GM19035 (cell line): ENCODE results near the gene AQP11.
A peak's percentile ranks its signal among the peaks of the same experiment; 100 is the strongest.
"Not testable (repeated sequence)": the region's sequence is repeated elsewhere in the genome, so short reads cannot be mapped to it uniquely, and the experiment has no call there.

Experiments
- ATAC-seq: cut with Tn5 transposase; IDR thresholded peaks from one replicate; pipeline ENCODE4 v1.9.1; 2021; ENCODE audit not compliant: unreplicated experiment

Gene AQP11, protein sequence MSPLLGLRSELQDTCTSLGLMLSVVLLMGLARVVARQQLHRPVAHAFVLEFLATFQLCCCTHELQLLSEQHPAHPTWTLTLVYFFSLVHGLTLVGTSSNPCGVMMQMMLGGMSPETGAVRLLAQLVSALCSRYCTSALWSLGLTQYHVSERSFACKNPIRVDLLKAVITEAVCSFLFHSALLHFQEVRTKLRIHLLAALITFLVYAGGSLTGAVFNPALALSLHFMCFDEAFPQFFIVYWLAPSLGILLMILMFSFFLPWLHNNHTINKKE

DNA sequence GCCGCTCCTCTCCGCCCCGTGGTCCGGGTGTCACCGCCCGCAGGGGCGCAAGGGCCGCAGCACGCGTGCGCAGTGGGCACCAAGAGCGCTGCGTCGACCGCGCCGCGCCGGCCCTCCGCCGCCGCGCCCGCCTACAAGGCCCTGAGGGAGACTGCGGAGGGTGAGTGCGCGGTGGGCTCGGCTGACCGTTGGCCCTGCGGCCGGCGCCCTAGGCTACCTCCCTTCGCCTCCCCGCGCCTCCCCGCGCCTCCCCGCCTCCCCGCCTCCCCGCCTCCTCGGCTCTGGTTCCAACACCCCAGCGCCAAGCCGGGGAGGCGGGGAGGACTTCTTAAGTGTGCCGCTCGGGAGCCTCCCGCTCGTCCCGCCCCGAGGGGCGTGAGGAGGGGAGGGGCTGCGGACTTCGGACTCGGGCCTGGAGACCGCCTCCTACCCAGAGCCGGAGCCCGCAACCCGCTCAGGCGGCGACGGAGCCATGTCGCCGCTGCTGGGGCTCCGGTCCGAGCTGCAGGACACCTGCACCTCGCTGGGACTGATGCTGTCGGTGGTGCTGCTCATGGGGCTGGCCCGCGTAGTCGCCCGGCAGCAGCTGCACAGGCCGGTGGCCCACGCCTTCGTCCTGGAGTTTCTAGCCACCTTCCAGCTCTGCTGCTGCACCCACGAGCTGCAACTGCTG is at the start of gene AQP11:
Gene AQP11 (plus strand): TSS at position 433 of the 673 bp plus-strand sequence. CDS start 40 bp downstream, at position 473.
- ATAC-seq = peak; percentile 87

DNA sequence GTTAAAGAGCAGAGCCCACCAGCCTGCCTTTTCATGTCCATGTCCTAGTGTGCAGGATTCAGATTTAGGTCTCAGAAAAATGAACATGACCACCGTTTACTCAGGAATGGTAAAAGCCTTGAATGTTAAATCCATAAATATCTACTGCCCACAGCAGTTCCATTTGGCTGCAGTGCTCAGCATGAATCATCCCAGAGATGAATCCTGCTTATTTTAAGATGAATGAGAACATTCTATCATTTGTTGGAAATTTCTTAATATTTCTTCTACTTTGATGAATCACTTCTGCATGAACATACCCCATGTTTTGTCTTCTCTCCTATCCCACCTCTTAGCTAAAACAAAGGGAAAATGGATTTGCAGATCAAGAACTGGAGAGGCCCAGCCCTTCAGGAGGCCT is 47.5 kb upstream of the AQP11 start:
- ATAC-seq = no peak

DNA sequence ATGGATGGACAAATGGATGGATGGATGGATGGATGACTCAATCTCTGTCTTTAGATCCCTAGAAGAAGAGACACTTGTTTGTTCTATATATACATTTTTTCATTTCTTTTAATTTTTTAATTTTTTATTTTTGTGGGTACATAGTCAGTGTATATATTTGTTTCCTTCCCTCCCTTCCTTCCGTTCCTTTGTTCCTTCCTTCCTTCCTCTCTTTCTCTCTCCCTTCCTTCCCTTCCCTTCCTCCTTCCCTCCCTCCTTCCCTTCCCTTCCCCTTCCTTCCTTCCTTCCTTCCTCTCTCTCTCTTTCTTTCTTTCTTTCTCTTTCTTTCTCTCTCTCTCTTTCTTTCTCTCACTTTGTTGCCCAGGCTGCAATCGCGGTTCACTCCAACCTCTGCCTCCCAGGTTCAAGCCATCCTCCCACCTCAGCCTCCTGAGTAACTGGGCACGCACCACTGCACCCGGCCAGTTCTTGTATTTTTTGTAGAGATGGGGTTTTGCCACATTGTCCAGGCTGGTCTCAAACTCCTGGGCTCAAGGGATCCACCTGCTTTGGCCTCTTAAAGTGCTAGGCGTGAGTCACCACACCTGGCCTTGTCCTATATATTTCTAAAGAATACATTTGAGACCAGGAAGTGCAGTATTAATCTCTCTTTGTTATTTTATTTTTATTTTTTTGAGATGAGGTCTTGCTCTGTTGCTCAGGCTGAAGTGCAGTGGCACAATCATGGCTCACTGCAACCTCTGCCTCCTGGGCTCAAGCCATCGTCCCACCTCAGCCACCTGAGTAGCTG is 42.5 kb upstream of the AQP11 start:
- no peak for ATAC-seq

DNA sequence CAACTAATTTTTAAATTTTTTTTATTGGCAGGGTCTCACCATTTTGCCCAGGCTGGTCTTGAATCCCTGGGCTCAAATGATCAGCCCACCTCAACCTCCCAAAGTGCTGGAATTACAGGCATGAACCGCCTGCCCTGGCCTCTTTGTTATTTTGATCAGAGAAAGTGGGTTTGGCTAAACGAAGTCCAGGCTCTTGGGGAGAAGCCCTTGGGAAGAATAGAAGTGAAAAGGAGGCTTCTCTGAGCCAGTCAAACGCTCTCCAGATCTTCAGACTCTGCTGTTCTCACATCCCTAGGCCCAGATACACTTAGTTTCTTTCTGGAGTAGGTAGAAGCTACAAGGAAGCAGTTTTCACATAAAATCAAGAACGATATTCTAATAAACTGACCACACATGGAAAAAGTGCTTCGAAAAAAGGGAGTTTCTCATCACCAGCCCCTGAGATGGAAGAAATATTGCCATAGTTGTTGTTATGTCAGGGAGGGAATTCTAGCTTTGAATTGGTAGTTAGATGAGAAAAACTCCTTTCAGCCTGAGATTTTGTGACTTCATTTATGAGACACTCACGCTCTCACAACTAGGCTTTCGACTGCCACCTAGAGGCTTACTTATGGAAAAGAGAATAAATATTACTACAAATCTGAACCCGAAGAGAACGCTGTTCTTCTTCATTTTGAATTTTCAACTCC is 41.7 kb upstream of the AQP11 start:
- no peak for ATAC-seq

DNA sequence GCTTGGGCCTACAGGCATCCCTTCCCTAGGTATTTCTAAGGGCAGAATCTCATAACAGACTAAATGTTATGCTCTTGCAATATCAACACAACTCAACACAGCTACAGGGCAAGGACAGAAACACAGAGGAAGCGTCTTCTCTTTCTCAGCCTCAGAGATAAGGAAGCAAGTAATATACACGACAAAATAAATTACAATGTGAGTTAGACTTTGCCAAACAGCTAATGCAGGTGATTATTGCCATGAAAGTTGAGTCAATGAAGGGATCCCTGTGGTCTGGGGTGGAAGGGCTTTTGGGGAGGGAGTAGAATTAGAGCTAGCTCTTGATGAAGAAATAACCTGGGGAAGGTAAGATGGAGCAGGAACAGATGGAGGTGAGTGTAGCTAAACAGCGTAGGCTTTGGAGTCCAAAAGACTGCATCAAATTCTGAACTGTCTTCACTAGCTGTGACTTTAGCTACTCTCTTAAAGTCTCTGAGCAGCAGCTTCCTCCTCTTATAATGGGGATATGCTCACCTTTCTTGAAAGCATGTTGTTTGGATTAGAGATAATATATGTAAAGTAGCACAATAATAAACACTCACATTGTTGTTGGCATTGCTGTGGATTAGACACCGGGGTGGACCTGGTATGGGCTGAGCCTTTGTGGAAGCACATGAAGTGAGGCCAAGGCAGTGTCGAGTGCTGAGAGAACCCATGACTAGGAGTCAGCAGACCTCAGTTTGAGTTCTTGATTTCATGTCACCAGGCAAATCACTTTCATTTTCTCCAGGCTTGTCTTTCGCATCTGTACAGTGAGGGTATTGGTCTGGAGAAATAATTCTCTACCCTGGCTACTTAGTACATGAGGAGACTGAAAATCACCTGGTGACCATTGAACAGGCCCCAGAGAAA is 41.0 kb upstream of the AQP11 start:
- no peak for ATAC-seq

DNA sequence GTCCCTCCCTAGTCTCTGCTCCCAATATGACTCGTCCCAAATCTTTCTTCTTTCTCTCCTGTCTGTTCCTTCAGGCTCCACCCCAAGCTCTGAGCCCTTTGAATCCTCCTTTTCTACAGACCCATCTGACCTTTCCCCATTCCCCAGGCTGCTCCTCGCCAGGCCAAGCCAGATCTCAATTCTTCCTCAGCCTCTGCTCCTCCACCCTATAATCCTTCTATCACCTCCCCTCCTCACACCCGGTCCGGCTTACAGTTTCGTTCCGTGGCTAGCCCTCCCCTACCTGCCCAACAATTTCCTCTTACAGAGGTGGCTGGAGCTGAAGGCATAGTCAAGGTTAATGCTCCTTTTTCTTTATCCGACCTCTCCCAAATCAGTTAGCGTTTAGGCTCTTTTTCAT is 38.3 kb upstream of the AQP11 start:
- not testable (repeated sequence) for ATAC-seq

DNA sequence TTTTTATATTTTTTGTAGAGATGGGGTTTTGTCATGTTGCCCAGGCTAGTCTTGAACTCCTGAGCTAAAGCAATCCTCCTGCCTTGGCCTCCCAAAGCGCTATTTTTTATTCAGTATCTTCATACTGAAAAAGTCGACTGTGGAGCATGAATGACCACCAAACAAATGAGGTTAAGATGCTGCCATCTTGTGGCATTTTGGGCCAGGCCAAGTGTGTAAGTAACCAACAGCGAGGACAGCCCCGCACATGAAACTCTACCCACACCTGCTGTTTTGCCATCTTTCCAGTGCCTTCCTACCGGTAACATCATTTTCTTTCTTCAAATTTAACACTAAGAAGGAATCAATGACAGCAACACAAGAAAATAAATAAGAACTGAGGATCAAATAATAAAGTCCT is 32.2 kb upstream of the AQP11 start:
- no peak for ATAC-seq

DNA sequence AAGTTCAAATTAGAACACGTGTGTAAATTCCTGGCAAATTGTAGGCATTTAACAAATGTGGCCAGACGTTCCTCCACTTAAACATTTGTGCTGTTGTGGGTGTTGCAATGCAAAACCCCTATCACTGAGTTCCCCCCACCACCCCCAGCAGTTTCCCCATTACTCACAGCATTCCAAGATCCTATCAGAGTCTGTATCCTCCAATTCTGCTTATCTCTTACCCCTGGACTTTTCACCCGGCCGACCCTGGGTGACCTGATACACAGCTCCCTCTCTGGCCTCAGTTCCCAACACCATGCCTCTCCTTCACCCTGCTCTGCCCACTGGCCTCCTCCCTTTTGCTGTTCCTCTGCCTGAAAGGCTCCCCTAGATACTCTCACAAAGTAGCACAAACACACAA is 31.4 kb upstream of the AQP11 start:
- ATAC-seq = no peak

DNA sequence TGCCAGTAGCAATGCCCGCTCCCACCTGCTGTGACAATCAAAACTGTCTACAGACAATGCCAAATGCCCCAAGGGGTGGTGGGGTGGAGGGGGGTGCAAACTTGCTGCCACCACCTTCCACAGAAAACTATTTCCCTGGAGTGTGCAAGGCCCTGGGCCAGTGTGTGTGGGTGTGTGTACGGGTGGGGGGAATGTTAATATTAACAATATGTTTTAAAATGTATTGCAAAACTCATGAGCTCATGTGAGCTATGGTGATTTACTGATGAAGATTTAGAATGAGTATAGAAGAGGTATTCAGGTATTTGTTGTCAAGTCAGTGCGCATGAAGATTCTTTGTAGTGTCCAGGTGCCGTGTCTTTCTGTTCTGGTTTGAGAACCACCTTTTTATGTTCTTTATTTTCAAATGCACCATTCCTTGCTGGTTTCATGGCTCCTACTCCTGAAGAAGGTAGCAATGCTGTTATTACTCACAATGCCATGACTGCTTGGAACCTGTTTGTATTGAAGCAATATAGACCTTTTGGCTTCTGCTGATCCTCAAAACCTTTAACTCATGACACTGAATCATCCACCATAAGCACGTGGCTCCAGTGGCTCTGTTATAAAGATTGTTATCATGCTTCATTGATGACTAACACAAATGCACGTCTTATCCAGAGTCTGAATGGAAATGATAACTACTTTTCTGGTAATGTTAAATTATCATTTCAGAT is 29.9 kb upstream of the AQP11 start:
- no peak for ATAC-seq

DNA sequence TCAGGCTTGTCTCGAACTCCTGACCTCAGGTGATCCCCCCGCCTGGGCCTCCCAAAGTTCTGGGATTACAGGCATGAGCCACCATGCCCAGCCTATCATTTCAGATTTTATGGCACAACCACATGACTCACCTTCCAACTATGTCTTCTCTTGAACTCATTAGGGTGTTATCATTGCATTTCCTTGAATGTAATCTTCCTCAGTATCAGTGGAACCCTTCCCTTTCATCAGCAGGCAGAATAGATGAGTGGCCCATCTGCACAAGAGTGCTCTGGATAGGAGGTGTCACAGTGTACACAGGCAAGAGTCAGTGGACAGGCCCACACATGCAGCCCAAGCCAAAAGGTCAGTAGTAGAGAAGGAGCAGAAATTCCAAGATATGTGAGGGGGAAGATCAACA is 29.1 kb upstream of the AQP11 start:
- no peak for ATAC-seq

DNA sequence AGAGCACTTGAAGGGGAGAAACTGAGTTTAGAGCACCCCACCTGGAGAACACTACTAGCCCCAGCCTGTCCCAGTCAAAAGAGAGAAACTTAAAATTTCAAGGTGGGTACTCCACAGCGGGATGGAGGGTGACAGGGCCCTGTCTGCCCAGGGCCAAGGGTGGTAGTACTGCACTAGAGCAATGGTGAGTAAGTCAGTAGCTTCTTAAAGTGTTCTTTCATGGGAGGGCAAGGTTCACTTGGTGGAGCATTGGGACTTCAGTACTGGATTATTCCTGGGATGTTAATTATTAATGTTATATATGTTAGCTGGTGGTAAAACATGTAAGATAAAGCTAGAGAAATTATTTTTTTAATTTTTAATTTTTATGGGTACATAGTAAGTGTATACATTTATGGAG is 28.5 kb upstream of the AQP11 start:
- no peak for ATAC-seq

DNA sequence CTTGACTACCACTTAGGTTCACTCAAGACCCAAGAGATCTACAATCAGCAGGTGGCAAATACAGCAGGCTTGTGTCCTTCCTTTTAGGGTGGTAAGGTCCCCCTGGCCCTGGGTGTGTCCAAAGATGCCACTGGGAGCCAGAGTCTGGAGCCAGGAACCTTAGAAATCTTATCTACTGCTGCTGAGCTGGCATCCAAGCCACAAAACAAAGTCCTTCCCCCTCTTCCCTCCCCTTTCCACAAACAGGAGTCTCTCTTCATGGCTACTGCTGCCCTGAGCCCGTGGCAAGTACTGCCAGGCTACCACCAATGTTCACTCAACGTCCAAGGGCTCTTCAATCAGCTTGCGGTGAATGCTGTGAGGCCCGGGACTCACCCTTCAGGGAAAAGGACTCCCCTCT is 21.4 kb upstream of the AQP11 start:
- no peak for ATAC-seq

DNA sequence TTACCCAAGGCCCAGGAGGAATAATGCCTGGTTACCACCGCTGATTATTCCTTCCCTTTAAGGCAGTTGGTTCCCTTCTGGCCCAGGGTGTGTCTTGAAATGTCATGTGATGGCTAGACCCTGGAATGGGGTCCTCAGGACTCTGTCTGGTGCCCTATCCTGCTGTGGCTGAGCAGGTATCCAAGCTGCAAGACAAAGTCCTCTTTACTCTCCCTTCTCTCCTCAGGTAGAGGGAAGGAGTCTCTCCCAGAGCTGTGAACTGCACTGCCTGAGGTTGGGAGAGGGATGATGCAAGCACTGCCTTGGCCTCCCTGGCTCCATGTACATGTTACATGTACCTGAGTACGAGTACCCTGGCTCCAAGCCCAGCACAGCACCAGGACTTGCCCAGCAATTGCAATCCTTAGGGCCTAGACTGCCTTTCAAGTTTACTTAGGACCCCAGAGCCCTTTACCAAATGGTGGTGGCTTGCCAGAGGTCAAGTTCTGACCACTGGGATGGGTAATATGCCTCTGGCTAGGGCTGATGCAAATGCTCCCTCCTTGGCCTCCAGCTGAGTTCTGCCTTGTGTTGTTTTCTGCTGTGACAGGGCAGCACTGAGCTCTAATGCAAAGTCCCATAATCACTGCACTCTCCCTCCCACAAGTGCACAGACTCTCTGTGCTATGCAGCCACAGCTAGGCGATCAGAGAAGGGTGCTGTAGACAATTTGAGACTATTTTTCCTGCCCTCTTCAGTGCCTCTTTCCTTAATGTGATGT is 20.7 kb upstream of the AQP11 start:
- ATAC-seq = no peak

DNA sequence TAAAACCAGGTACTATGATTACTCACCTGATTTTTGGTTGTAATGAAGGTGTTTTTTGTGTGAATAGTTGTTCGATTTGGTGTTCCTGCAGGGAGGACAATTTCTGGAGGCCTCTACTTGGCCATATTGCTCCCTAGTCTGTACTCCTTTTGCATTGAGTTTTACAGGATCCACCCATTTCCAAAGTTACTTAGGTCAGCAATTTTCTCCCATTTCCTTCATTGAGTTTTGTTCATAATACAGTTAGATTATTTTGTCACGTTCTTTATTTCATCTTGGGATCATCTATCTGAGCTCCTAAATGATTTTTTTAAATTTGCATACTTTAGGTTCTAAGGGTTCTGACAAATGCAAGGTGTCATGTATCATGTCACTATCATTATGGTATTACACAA is 20.1 kb upstream of the AQP11 start:
- no peak for ATAC-seq

DNA sequence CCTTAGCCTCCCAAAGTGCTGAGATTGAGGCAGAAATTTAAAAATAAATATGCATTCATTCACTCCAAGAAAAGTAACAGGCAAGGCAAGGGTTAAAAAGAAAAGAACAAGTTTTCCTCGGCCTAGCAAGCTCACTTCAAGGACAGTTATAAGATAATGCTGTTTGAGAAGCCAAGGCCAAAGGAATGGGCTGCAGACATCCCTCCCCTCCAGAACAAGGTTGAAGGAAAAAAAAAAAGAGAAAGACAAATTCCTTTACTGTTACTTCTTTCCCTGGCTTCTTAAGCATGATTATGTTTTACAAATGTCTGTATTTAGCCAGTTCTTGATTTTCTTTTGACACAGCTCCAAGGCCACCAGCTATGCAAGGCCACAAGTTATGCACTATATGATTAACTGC is 18.9 kb upstream of the AQP11 start:
- not testable (repeated sequence) for ATAC-seq

DNA sequence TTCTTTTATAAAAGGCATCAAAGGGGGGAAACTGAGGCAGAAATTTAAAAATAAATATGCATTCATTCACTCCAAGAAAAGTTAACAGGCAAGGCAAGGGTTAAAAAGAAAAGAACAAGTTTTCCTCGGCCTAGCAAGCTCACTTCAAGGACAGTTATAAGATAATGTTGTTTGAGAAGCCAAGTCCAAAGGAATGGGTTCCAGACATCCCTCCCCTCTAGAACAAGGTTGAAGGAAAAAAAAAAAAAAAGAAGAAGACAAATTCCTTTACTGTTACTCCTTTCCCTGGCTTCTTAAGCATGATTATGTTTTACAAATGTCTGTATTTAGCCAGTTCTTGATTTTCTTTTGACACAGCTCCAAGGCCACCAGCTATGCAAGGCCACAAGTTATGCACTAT is 14.3 kb upstream of the AQP11 start:
- ATAC-seq = not testable (repeated sequence)

DNA sequence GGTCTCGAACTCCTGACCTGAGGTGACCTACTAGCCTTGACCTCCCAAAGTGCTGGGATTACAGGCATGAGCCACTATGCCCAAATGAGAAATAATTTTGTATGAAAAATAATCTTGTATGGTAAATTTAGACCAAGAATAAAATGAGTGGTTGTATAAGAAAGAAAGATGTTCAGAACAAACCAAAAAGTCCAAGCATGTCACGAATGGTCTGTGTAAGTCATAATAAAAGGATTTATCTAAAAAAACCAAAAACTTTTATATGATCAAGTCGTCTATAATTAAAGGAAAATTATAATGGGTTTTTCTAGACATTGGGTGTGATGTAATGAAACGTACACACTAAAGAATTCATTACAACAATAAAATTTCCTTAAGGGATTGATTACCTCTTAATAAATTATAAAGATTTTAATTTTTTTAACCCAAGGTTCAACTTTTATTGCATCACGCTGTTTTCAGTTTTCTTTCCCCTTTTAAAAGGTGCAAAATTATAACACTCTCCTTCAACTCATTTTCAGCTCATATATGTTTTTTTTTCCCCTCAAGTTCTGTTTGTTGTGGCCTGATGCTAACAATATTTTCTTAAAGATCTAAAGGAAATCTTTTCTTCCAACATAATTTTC is 8.9 kb upstream of the AQP11 start:
- ATAC-seq = no peak

DNA sequence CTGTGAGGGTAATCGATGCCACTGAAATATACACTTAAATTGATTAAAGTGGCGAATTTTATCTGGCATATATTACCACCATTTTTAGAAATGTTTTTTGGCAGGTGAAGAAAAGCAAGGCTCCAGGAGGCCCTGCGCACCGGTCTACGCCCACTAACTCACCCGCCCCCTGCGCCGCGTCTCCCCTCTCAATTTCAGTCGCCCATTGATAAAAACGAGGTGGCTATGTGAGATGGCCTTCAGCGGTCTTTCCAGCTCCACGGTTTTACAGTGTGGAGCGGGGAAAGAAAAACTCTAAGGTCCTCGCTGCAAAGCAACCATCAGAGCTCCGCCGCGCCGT is 602 bp upstream of the AQP11 start:
- peak; percentile 42 for ATAC-seq
